Measurements from ENCODE around the gene SLC24A3.

- TF ChIP-seq CTCF (IDR thresholded peaks at IDR 0.05; ENCODE audit: low read depth, low read length, poor library complexity, severe bottlenecking): no peak
- TF ChIP-seq EZH2phosphoT487 (IDR thresholded peaks at IDR 0.05; ENCODE audit: borderline replicate concordance, low read length): no peak
These were observed 218.9 kb downstream of the SLC24A3 start for GRCh38 chr20:19431316-19431700.

Data from DOHH2 (cell line).